Inferior parietal cortex (tissue), 1 donor: Measurements from ENCODE around the gene TCTA.
"Not testable (repeated sequence)": the region's sequence is repeated elsewhere in the genome, so short reads cannot be mapped to it uniquely, and the experiment has no call there.

ENCODE experiments used
- DNase-seq: peaks from one replicate; pipeline ENCODE4 v3.0.0-alpha.2; 2016; ENCODE audit errors: extremely low spot score

TCTA gene

GRCh38 chr3:49411968-49412631, at the start of gene TCTA, which contains the start of gene RHOA:
TSS of gene TCTA (plus strand) at chr3:49412423. CDS start at chr3:49412427, 4 bp downstream.
TSS of gene RHOA (minus strand) at chr3:49411976. CDS start at chr3:49375589, 36,387 bp downstream.
- peak; percentile 100 for DNase-seq

GRCh38 chr3:49362561-49362960, 49.7 kb upstream of the TCTA start:
- DNase-seq = no peak

- no peak for DNase-seq
Measured at GRCh38 chr3:49370585-49371290, 41.5 kb upstream of the TCTA start.

- no peak for DNase-seq
Measured at GRCh38 chr3:49371946-49372345, 40.3 kb upstream of the TCTA start.

- no peak for DNase-seq
Measured at GRCh38 chr3:49377483-49377882, 34.7 kb upstream of the TCTA start.

- no peak for DNase-seq
Measured at GRCh38 chr3:49378249-49378895, 33.9 kb upstream of the TCTA start.

GRCh38 chr3:49383387-49383786, 28.8 kb upstream of the TCTA start:
- DNase-seq = no peak

GRCh38 chr3:49385617-49386016, 26.6 kb upstream of the TCTA start:
- no peak for DNase-seq

GRCh38 chr3:49386056-49386756, 26.0 kb upstream of the TCTA start:
- DNase-seq = no peak

- DNase-seq = no peak
Measured at GRCh38 chr3:49387721-49388120, 24.5 kb upstream of the TCTA start.

GRCh38 chr3:49388289-49388820, 23.9 kb upstream of the TCTA start:
- DNase-seq = no peak

GRCh38 chr3:49389297-49389696, 22.9 kb upstream of the TCTA start:
- no peak for DNase-seq

- DNase-seq = not testable (repeated sequence)
Measured at GRCh38 chr3:49391310-49391709, 20.9 kb upstream of the TCTA start.

GRCh38 chr3:49397470-49397869, 14.8 kb upstream of the TCTA start:
- peak; percentile 68 for DNase-seq

- no peak for DNase-seq
Measured at GRCh38 chr3:49399461-49399860, 12.8 kb upstream of the TCTA start.

- DNase-seq = no peak
Measured at GRCh38 chr3:49401766-49402165, 10.5 kb upstream of the TCTA start.

GRCh38 chr3:49403891-49404290, 8.3 kb upstream of the TCTA start:
- DNase-seq = no peak

GRCh38 chr3:49405570-49405969, 6.7 kb upstream of the TCTA start:
- not testable (repeated sequence) for DNase-seq

- DNase-seq = no peak
Measured at GRCh38 chr3:49406571-49407565, 5.4 kb upstream of the TCTA start.

GRCh38 chr3:49410066-49410845, 2.0 kb upstream of the TCTA start:
- no peak for DNase-seq
